ACC112 (cell line): Measurements from ENCODE around the gene TASP1.

Experiments
- H2AFZ ChIP-seq: fragments of 200-600 bp; sonication (generic); one replicate; pipeline ENCODE4 v1.6.0; 2017; ENCODE audit warnings: antibody characterized with exemption, low read length; ENCODE audit not compliant: unreplicated experiment
- H3K27ac ChIP-seq: fragments of 200-600 bp; sonication (generic); 2 replicates; pipeline ENCODE4 v1.5.1; 2014; ENCODE audit warnings: low read depth, mild to moderate bottlenecking, antibody characterized with exemption, low read length, moderate library complexity
- H3K27me3 ChIP-seq: fragments of 200-600 bp; sonication (generic); 2 replicates; pipeline ENCODE4 v1.6.1; 2014; ENCODE audit warnings: mild to moderate bottlenecking, antibody characterized with exemption, low read length, moderate library complexity, mixed read lengths; ENCODE audit not compliant: insufficient read depth
- H3K36me3 ChIP-seq: fragments of 200-600 bp; sonication (generic); 2 replicates; pipeline ENCODE4 v1.6.1; 2016; ENCODE audit warnings: mild to moderate bottlenecking, antibody characterized with exemption, low read length, moderate library complexity, mixed read lengths; ENCODE audit not compliant: insufficient read depth
- H3K4me1 ChIP-seq: fragments of 200-600 bp; sonication (generic); one replicate; pipeline ENCODE4 v1.6.1; 2016; ENCODE audit warnings: low read length, mixed read lengths; ENCODE audit not compliant: insufficient read depth, unreplicated experiment, control insufficient read depth
- H3K4me3 ChIP-seq: fragments of 200-600 bp; sonication (generic); 2 replicates; pipeline ENCODE4 v1.5.1; 2014; ENCODE audit warnings: mild to moderate bottlenecking, low read depth, low read length
- H3K79me2 ChIP-seq: fragments of 200-600 bp; sonication (generic); one replicate; pipeline ENCODE4 v1.6.0; 2016; ENCODE audit warnings: low read length; ENCODE audit not compliant: control insufficient read depth, unreplicated experiment, insufficient read depth

TASP1 gene, protein sequence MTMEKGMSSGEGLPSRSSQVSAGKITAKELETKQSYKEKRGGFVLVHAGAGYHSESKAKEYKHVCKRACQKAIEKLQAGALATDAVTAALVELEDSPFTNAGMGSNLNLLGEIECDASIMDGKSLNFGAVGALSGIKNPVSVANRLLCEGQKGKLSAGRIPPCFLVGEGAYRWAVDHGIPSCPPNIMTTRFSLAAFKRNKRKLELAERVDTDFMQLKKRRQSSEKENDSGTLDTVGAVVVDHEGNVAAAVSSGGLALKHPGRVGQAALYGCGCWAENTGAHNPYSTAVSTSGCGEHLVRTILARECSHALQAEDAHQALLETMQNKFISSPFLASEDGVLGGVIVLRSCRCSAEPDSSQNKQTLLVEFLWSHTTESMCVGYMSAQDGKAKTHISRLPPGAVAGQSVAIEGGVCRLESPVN

DNA sequence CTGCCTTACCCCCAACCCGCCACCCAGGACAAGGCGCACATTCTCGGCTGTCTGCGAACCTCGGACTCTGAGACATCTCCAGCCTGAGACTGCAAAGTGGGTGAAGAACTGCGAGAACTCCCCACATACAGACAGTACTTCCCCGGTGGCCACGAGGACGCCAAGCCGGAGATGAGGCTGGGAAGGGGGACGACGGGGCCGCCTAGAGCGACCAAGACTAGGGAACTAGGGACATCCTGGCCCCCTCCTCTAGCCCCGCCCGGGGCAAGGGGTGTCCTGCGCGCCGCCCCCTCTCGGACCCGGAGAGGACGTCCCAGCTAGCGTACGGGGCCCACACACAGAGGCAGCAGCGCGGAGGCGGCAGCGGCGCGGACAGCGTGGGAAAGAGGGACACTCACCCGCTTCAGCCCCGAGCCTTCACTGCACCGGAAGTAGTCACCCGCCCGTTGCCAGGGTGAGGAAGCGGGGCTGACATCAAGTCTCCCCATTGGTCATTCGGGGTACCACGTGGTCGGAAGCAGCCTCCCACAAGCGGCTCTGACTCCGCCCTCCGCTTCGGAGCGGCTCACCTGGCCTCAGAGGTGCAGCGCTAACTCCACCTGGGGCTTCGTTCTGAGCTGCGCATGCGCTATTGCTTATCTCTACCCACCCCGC, at the start of gene TASP1:
Gene TASP1 (minus strand): TSS at position 437 of the 654 bp plus-strand sequence. CDS start 8,854 bp downstream, outside the sequence.
- peaks cover 19% of the 10 kb centered on the region for H3K27me3 ChIP-seq
- H3K79me2 ChIP-seq = peaks cover 35% of the 10 kb centered on the region
- peak within 1 kb of the TSS; percentile 100 for H2AFZ ChIP-seq
- peak within 1 kb of the TSS; percentile 85 for H3K27ac ChIP-seq
- peak within 1 kb of the TSS; percentile 98 for H3K4me3 ChIP-seq
- H3K4me1 ChIP-seq = peaks cover 3% of the 10 kb centered on the region
- no peaks in the 10 kb centered on the region for H3K36me3 ChIP-seq

GRCh38 chr20:13687815-13688214, 49.1 kb upstream of the TASP1 start:
- no peaks in the 10 kb centered on the region for H3K36me3 ChIP-seq
- no peak overlapping the region for H2AFZ ChIP-seq
- no peaks in the 10 kb centered on the region for H3K4me1 ChIP-seq
- H3K27me3 ChIP-seq = peaks cover 24% of the 10 kb centered on the region; the same call in 1 of the 2 replicates
- H3K27ac ChIP-seq = no peak overlapping the region
- no peak overlapping the region for H3K4me3 ChIP-seq
- H3K79me2 ChIP-seq = no peaks in the 10 kb centered on the region

DNA sequence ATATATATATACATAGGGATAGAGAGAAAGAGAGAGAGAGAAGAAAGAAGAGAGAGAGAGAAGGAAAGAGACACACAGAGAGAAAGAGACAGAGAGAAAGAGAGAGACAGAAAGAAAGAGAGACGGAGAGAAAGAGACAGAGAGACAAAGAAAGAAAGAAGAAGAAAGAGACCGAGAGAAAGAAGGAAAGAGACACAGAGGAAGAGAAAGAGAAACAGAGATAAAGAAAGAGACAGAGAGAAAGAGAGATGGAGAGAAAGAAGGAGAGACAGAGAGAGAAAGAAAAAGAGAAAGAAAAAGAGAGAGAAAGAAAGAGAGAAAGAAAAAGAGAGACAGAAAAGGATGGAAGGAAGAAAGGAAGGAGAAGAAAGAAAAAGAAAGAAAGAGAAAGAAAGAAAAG, 46.9 kb upstream of the TASP1 start:
- Histone ChIP-seq H3K36me3 (no peaks in the 10 kb centered on the region), H3K79me2 (no peaks in the 10 kb centered on the region), H3K27me3 (peaks cover 18% of the 10 kb centered on the region; the same call in 1 of the 2 replicates), H3K4me3 (no peak overlapping the region), H2AFZ (no peak overlapping the region), H3K27ac (no peak overlapping the region), H3K4me1 (no peaks in the 10 kb centered on the region)

DNA sequence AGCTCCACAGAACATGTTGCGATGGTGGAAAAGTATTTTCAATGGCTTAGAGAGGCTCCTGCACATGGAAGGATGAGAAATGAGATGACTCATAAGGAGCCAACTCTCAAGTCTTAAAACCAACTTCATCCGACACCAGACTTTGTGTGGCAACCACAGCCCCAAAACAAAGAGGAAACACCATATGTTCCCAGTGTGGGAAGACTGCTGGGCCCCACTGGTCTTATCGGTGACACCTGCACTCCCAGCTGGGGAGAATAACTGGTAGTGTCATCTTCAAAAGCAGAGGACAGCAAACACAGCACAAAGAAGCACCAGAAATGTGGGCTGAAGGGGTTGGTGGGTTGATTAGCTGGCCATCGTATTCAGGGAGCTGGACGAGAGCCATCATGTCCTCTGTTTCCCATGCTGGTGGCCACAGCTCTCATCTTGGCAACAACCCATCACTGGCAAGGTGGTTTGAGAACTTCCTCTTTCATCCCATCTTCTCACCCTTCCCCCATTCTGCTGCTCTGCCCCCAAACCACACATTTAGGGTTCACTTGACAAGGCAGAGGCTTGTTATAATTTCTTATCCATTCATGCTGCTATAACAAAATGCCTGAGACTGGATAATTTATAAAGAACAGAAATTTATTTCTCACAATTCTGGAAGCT, 46.0 kb upstream of the TASP1 start:
- Histone ChIP-seq H3K27ac (no peak overlapping the region), H3K4me1 (no peaks in the 10 kb centered on the region), H3K79me2 (no peaks in the 10 kb centered on the region), H3K36me3 (no peaks in the 10 kb centered on the region), H3K4me3 (no peak overlapping the region), H3K27me3 (peaks cover 18% of the 10 kb centered on the region; the same call in 1 of the 2 replicates), H2AFZ (no peak overlapping the region)

- Histone ChIP-seq H2AFZ (no peak overlapping the region), H3K4me1 (no peaks in the 10 kb centered on the region), H3K4me3 (no peak overlapping the region), H3K79me2 (no peaks in the 10 kb centered on the region), H3K27me3 (peaks cover 18% of the 10 kb centered on the region; the same call in 1 of the 2 replicates), H3K27ac (no peak overlapping the region), H3K36me3 (no peaks in the 10 kb centered on the region)
Measured at GRCh38 chr20:13683833-13684232, 45.1 kb upstream of the TASP1 start.

DNA sequence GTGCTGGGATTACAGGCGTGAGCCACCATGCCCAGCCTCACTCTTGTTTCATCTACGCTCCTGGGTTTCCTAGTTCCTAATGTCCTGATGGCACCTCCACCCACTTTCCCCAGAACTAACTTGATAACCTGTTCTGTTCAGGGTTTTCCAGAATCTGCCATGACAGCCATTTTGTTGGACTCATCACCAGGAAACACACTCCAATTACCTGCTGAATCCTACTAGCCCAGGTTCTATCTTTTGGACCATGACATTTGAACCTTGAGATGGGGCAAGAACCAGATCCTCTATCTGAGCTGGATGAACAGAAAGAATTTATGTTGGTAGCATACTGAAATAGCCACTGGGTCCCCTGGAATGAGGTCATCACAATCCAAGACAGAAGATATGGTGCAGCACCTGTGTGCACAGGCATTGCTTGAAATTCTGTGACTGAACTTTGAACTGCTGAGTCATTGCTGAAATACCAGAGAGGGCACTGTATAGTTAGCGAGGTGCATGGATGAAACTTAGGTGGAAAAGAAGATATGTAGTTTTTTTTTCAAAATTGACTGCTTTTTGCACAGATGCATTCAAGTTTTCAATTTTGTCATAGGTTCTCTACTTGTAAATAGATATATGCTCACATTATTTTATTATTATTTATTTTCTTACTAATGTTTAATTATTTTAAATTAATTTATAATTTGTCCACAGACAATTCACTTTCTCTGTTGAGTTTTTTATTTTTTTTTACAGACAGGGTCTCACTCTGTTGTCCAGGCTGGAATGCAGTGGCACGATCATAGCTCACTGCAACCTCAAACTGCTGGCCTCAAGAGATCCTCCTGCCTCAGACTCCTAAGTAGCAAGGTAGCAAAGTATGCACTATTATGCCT, 42.8 kb upstream of the TASP1 start:
- Histone ChIP-seq H3K4me1 (no peaks in the 10 kb centered on the region), H3K4me3 (no peak overlapping the region), H2AFZ (no peak overlapping the region), H3K79me2 (no peaks in the 10 kb centered on the region), H3K27ac (no peak overlapping the region), H3K27me3 (peaks cover 11% of the 10 kb centered on the region; the same call in 1 of the 2 replicates), H3K36me3 (no peaks in the 10 kb centered on the region)

GRCh38 chr20:13678944-13679343, 40.2 kb upstream of the TASP1 start:
- Histone ChIP-seq H3K36me3 (no peaks in the 10 kb centered on the region), H3K79me2 (no peaks in the 10 kb centered on the region), H3K4me3 (no peak overlapping the region), H3K27ac (no peak overlapping the region), H3K27me3 (peaks cover 9% of the 10 kb centered on the region; the same call in 1 of the 2 replicates), H3K4me1 (no peaks in the 10 kb centered on the region), H2AFZ (no peak overlapping the region)

DNA sequence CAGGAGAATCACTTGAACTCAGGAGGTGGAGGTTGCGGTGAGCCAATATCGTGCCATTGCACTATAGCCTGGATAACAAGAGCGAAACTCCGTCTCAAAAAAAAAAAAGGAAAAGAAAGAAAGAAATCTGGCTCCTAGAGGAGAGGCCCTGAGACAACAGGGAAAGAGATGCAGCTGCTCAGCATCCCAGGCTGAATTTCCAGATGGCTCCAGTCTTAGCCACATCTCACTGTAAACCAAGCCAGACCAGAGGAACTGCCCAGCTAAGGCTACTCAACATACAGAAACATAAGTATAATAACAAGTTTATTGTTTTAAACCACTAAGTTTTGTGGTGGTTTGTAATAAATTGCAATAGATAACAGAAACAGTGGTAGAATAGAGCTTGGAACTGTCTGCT, 38.5 kb upstream of the TASP1 start:
- Histone ChIP-seq H3K36me3 (no peaks in the 10 kb centered on the region), H2AFZ (no peak overlapping the region), H3K4me1 (no peaks in the 10 kb centered on the region), H3K27me3 (no peaks in the 10 kb centered on the region), H3K4me3 (no peak overlapping the region), H3K27ac (no peak overlapping the region), H3K79me2 (no peaks in the 10 kb centered on the region)

GRCh38 chr20:13676682-13677081, 38.0 kb upstream of the TASP1 start:
- H3K79me2 ChIP-seq = no peaks in the 10 kb centered on the region
- H3K4me1 ChIP-seq = no peaks in the 10 kb centered on the region
- no peak overlapping the region for H2AFZ ChIP-seq
- no peak overlapping the region for H3K4me3 ChIP-seq
- H3K27me3 ChIP-seq = no peaks in the 10 kb centered on the region
- no peaks in the 10 kb centered on the region for H3K36me3 ChIP-seq
- H3K27ac ChIP-seq = no peak overlapping the region

DNA sequence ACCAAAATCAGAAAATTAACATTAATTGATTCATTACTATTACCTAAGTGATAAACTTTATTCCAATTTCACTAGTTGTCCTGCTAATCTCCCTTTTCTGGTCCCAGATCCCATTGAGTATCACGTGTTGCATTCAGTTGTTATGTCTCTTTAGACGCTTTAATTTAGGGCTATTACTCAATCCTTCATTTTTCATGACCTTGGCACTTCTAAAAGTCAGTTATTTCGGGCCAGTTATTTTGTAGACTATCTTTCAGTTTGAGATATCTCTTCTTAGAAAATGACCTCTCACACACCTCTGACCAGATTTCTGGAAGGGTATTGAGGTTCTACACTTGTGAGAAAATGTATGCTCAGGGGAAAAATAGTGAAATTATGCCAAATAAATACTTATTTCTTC, 34.0 kb upstream of the TASP1 start:
- Histone ChIP-seq H3K36me3 (no peaks in the 10 kb centered on the region), H3K4me1 (no peaks in the 10 kb centered on the region), H3K27ac (no peak overlapping the region), H3K4me3 (no peak overlapping the region), H3K79me2 (no peaks in the 10 kb centered on the region), H2AFZ (no peak overlapping the region), H3K27me3 (peaks cover 11% of the 10 kb centered on the region; the same call in 1 of the 2 replicates)
